Stomach smooth muscle (tissue), 2 donors: ENCODE measurements around the gene SRRM3.

Experiments
- H3K27ac ChIP-seq: one replicate; pipeline ENCODE4 v1.7.0; 2013; ENCODE audit warnings: mild to moderate bottlenecking, low read length, inconsistent platforms
- H3K27me3 ChIP-seq, 2 donors: one replicate each; pipeline ENCODE4 v1.7.0; 2013; ENCODE audit warnings: low read length in 2 of 2; ENCODE audit not compliant: insufficient read depth in 2 of 2, control insufficient read depth in 1 of 2
- H3K36me3 ChIP-seq, 2 donors: one replicate each; pipeline ENCODE4 v1.7.0; 2013; ENCODE audit warnings: low read length in 2 of 2; ENCODE audit not compliant: control insufficient read depth in 2 of 2, insufficient read depth in 2 of 2
- H3K4me1 ChIP-seq: one replicate; pipeline ENCODE4 v1.7.0; 2013; ENCODE audit warnings: low read length; ENCODE audit not compliant: control insufficient read depth, insufficient read depth
- H3K4me3 ChIP-seq, 2 donors: one replicate each; pipeline ENCODE4 v1.7.0; 2013; ENCODE audit warnings: low read length in 2 of 2
- H3K9ac ChIP-seq, 2 donors: one replicate each; pipeline ENCODE4 v1.7.0; 2013; ENCODE audit warnings: low read length in 2 of 2, mild to moderate bottlenecking in 1 of 2
- H3K9me3 ChIP-seq, 2 donors: one replicate each; pipeline ENCODE4 v1.7.0; 2013; ENCODE audit warnings: low read length in 2 of 2; ENCODE audit not compliant: control insufficient read depth in 2 of 2
- donor health status: healthy.
- donor health status: Pancreatic carcinoma.

Gene SRRM3

GRCh38 chr7:76246804-76247389 is 45.2 kb downstream of the SRRM3 start:
- Histone ChIP-seq H3K27ac (no peak overlapping the region), H3K4me3 (no peak overlapping the region), H3K9me3 (no peaks in the 10 kb centered on the region), H3K36me3 (no peaks in the 10 kb centered on the region), H3K27me3 (peaks cover 4 to 5% of the 10 kb centered on the region in 2 donors), H3K9ac (no peak overlapping the region), H3K4me1 (no peaks in the 10 kb centered on the region)

GRCh38 chr7:76247938-76248337 is 46.2 kb downstream of the SRRM3 start:
- Histone ChIP-seq H3K4me1 (no peaks in the 10 kb centered on the region), H3K4me3 (no peak overlapping the region), H3K9me3 (no peaks in the 10 kb centered on the region), H3K9ac (no peak overlapping the region), H3K27me3 (peaks cover 4 to 5% of the 10 kb centered on the region in 2 donors), H3K36me3 (no peaks in the 10 kb centered on the region), H3K27ac (no peak overlapping the region)

- no peak overlapping the region for H3K9ac ChIP-seq
These were observed 50.3 kb downstream of the SRRM3 start for GRCh38 chr7:76252021-76252420.

GRCh38 chr7:76254781-76255180 is 53.1 kb downstream of the SRRM3 start:
- Histone ChIP-seq H3K9me3 (no peaks in the 10 kb centered on the region), H3K36me3 (no peaks in the 10 kb centered on the region), H3K27me3 (peaks cover 11 to 13% of the 10 kb centered on the region in 2 donors), H3K9ac (no peak overlapping the region), H3K27ac (no peak overlapping the region), H3K4me3 (no peak overlapping the region), H3K4me1 (no peaks in the 10 kb centered on the region)

More at GRCh38 chr7:76252021-76252420, 50.3 kb downstream of the SRRM3 start:
- Histone ChIP-seq H3K36me3 (no peaks in the 10 kb centered on the region), H3K4me3 (no peak overlapping the region), H3K27ac (no peak overlapping the region), H3K9me3 (no peaks in the 10 kb centered on the region), H3K4me1 (no peaks in the 10 kb centered on the region), H3K27me3 (peaks cover 2 to 4% of the 10 kb centered on the region in 2 donors)

GRCh38 chr7:76257973-76258372 is 56.3 kb downstream of the SRRM3 start:
- no peaks in the 10 kb centered on the region for H3K4me1 ChIP-seq
- no peak overlapping the region for H3K4me3 ChIP-seq
- no peak overlapping the region for H3K27ac ChIP-seq
- H3K9me3 ChIP-seq, result no peaks in the 10 kb centered on the region
- peaks cover 24 to 25% of the 10 kb centered on the region in 2 donors for H3K27me3 ChIP-seq
- H3K9ac ChIP-seq, result no peak overlapping the region
- no peaks in the 10 kb centered on the region for H3K36me3 ChIP-seq

- H3K27me3 ChIP-seq, result peaks cover 26 to 29% of the 10 kb centered on the region in 2 donors
- peak overlapping the region in 1 of 2 donors; percentile 22 for H3K4me3 ChIP-seq
- no peaks in the 10 kb centered on the region for H3K36me3 ChIP-seq
- no peaks in the 10 kb centered on the region for H3K9me3 ChIP-seq
- H3K27ac ChIP-seq, result no peak overlapping the region
- no peak overlapping the region for H3K9ac ChIP-seq
- no peaks in the 10 kb centered on the region for H3K4me1 ChIP-seq
These were observed 57.7 kb downstream of the SRRM3 start for GRCh38 chr7:76259124-76260093.

GRCh38 chr7:76260171-76260703 is 58.5 kb downstream of the SRRM3 start:
- no peaks in the 10 kb centered on the region for H3K4me1 ChIP-seq
- H3K36me3 ChIP-seq, result no peaks in the 10 kb centered on the region
- no peak overlapping the region for H3K27ac ChIP-seq
- H3K27me3 ChIP-seq, result peaks cover 26 to 29% of the 10 kb centered on the region in 2 donors
- H3K9me3 ChIP-seq, result no peaks in the 10 kb centered on the region
- H3K9ac ChIP-seq, result no peak overlapping the region
- H3K4me3 ChIP-seq, result no peak overlapping the region

GRCh38 chr7:76261329-76261728 is 59.6 kb downstream of the SRRM3 start:
- H3K9ac ChIP-seq, result no peak overlapping the region
- H3K27ac ChIP-seq, result no peak overlapping the region
- no peaks in the 10 kb centered on the region for H3K4me1 ChIP-seq
- H3K27me3 ChIP-seq, result peaks cover 26 to 29% of the 10 kb centered on the region in 2 donors
- H3K9me3 ChIP-seq, result no peaks in the 10 kb centered on the region
- H3K36me3 ChIP-seq, result no peaks in the 10 kb centered on the region
- no peak overlapping the region for H3K4me3 ChIP-seq

GRCh38 chr7:76261931-76262330 is 60.2 kb downstream of the SRRM3 start:
- H3K27me3 ChIP-seq, result peaks cover 29 to 32% of the 10 kb centered on the region in 2 donors
- H3K4me3 ChIP-seq, result no peak overlapping the region
- no peaks in the 10 kb centered on the region for H3K36me3 ChIP-seq
- no peaks in the 10 kb centered on the region for H3K9me3 ChIP-seq
- H3K4me1 ChIP-seq, result peaks cover 1% of the 10 kb centered on the region
- H3K27ac ChIP-seq, result no peak overlapping the region
- no peak overlapping the region for H3K9ac ChIP-seq

GRCh38 chr7:76262683-76263402 is 61.1 kb downstream of the SRRM3 start:
- Histone ChIP-seq H3K27ac (no peak overlapping the region), H3K36me3 (no peaks in the 10 kb centered on the region), H3K9me3 (no peaks in the 10 kb centered on the region), H3K4me1 (peaks cover 8% of the 10 kb centered on the region), H3K4me3 (no peak overlapping the region), H3K9ac (no peak overlapping the region), H3K27me3 (peaks cover 28 to 39% of the 10 kb centered on the region in 2 donors)
